D721Med (cell line): ENCODE measurements around the gene BRF1.

Experiments
- DNase-seq: peaks from one replicate; pipeline ENCODE4 v3.0.0; 2011; ENCODE audit warnings: low spot score; ENCODE audit not compliant: insufficient read length
- FAIRE-seq: peaks from 2 replicates; lab custom pipeline; 2011; peaks lifted over from hg19 to GRCh38; lab: Jason Lieb, UNC
- CTCF ChIP-seq: IDR thresholded peaks from 2 replicates; pipeline ENCODE4 v1.5.1; 2012; ENCODE audit warnings: mild to moderate bottlenecking, control low read depth; ENCODE audit not compliant: insufficient read depth; ENCODE audit errors: missing control alignments

Gene BRF1

GRCh38 chr14:105208738-105209075 is 92.1 kb downstream of the BRF1 start:
- TF ChIP-seq CTCF: no peak
- FAIRE-seq: no peak
- DNase-seq: no peak

- no peak for TF ChIP-seq CTCF
- DNase-seq (no peak), FAIRE-seq (no peak)
Observed at GRCh38 chr14:105207996-105208737, 92.6 kb downstream of the BRF1 start.

- DNase-seq (no peak), FAIRE-seq (no peak)
- TF ChIP-seq CTCF: no peak
Observed at GRCh38 chr14:105207460-105207901, 93.3 kb downstream of the BRF1 start.

- no peak for TF ChIP-seq CTCF
- DNase-seq (no peak), FAIRE-seq (no peak)
Observed at GRCh38 chr14:105206873-105207272, 93.9 kb downstream of the BRF1 start.

GRCh38 chr14:105205673-105206208 is 95.1 kb downstream of the BRF1 start:
- FAIRE-seq: no peak
- no peak for TF ChIP-seq CTCF
- DNase-seq: no peak

GRCh38 chr14:105204931-105205672 is 95.7 kb downstream of the BRF1 start:
- FAIRE-seq: no peak

More at GRCh38 chr14:105204931-105205672, 95.7 kb downstream of the BRF1 start:
- TF ChIP-seq CTCF: no peak
- DNase-seq: no peak
